Prostate gland (tissue), 2 donors: ENCODE data around the gene NFYC.

Experiments used
- POLR2AphosphoS5 ChIP-seq: sonication (generic); formaldehyde crosslinking; IDR thresholded peaks from one replicate; pipeline ENCODE4 v1.6.1; 2017; ENCODE audit warnings: antibody characterized with exemption
- TF ChIP-seq, protein P1 (sequence below), 4 experiments: fragments of 200-600 bp in 2 of 4; fragments of 450-650 bp in 2 of 4; sonication (generic) in 2 of 4; IDR thresholded peaks; 1 replicate in 3 of 4; 2 replicates in 1 of 4; pipeline ENCODE4 v1.5.1; 2016 to 2019; ENCODE audit warnings: antibody characterized with exemption in 4 of 4, mild to moderate bottlenecking in 2 of 4, moderate library complexity in 2 of 4

DNA sequence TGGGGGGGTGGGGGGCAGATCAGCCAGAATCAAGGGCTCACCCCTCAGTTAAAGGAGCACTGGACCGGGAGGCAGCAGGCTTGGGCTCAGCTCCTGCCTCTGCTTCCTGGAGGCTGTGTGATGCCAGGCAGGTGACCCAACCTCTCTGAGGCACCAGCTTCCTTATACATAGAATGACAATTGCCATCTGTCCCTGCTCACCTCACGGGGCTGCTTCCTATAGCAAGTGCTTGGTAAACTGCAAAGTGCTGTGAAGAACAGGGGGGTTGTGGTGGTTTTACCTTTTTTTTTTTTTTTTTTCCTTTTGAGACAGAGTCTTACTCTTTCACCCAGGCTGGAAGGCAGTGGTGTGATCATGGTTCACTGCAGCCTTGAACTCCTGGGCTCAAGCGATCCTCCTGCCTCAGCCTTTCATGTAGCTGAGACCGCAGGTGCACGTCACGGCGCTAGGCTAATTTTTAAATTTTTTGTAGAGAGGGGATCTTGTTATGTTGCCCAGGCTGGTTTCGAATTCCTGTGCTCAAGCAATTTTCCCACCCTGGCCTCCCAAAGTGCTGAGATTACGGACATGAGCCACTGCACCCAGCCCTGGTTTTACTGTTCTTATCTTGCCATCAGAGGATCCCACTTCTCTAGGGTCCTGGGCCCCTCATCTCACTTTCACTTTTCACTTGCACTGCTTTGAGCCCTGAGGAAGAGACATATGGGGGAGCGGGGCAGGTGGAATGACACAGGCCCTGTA is 103.6 kb downstream of the NFYC start:
- TF ChIP-seq, protein P1, sequence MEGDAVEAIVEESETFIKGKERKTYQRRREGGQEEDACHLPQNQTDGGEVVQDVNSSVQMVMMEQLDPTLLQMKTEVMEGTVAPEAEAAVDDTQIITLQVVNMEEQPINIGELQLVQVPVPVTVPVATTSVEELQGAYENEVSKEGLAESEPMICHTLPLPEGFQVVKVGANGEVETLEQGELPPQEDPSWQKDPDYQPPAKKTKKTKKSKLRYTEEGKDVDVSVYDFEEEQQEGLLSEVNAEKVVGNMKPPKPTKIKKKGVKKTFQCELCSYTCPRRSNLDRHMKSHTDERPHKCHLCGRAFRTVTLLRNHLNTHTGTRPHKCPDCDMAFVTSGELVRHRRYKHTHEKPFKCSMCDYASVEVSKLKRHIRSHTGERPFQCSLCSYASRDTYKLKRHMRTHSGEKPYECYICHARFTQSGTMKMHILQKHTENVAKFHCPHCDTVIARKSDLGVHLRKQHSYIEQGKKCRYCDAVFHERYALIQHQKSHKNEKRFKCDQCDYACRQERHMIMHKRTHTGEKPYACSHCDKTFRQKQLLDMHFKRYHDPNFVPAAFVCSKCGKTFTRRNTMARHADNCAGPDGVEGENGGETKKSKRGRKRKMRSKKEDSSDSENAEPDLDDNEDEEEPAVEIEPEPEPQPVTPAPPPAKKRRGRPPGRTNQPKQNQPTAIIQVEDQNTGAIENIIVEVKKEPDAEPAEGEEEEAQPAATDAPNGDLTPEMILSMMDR (IDR thresholded peaks at IDR 0.05): no peak
- no peak for TF ChIP-seq POLR2AphosphoS5
